Fibroblast of the conjunctiva (primary cell): ENCODE results near the gene SBK3.
"Not testable (repeated sequence)": the region's sequence is repeated elsewhere in the genome, so short reads cannot be mapped to it uniquely, and the experiment has no call there.

Experiments
- DNase-seq: peaks from one replicate; pipeline ENCODE4 v3.0.0-alpha.2; 2010; ENCODE audit warnings: low read depth

Gene SBK3

DNA sequence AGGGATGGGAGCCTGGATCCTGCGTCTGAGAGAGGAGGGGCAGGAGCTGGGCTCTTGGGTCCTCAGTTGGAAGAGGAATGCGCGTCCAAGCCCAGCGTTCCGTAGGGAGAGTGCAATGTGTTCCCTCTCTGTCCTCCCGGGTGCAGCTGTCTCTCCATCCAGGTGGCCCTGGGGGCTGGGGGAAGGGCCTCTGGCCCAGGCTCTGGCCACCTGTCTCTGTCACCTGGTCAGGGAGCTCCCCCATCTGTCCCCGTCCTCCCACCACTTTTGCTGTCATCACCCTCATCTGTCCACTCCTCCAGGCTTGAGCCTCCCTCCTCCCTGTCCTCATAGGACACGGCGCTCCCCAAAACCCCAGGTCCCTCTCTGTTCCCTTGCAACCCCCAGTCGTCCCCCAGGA lies 4.7 kb downstream of the SBK3 start:
- DNase-seq: no peak

- no peak for DNase-seq
Measured at GRCh38 chr19:55539090-55539984, 6.0 kb downstream of the SBK3 start.

DNA sequence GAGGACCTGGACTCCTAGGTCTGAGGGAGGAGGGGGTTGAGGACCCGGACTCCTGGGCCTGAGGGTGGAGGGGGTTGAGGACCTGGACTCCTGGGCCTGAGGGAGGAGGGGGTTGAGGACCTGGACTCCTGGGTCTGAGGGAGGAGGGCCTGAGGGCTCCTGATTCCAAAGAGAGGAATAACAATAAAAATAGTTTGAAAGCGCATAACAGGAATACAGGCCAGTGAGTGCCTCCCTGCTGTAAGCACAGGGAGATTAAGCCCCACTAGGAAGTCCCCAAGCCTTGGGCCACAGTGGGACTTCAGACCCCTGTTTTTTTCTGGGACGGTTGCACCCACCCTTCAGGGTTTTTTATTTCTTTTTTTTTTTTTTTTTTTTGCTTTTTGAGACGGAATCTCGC lies 7.2 kb downstream of the SBK3 start:
- DNase-seq: no peak

DNA sequence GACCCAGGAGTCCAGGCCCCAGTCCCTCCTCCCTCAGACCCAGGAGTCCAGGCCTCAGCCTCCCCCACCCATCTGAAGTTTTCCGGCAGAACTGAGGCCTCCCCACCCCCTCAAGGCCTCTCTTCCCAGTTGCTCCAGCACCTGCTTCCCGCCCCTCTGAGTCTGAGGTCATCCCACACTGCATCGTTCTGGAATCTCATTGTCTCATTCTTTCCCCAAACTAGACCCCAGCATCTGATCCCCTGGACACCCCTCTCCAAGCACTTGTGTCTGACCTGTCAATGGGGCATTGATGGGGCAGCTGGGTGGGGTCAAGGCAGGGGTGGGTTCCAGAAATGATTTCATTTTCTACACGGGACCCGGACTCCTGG lies 7.6 kb downstream of the SBK3 start:
- no peak for DNase-seq

DNA sequence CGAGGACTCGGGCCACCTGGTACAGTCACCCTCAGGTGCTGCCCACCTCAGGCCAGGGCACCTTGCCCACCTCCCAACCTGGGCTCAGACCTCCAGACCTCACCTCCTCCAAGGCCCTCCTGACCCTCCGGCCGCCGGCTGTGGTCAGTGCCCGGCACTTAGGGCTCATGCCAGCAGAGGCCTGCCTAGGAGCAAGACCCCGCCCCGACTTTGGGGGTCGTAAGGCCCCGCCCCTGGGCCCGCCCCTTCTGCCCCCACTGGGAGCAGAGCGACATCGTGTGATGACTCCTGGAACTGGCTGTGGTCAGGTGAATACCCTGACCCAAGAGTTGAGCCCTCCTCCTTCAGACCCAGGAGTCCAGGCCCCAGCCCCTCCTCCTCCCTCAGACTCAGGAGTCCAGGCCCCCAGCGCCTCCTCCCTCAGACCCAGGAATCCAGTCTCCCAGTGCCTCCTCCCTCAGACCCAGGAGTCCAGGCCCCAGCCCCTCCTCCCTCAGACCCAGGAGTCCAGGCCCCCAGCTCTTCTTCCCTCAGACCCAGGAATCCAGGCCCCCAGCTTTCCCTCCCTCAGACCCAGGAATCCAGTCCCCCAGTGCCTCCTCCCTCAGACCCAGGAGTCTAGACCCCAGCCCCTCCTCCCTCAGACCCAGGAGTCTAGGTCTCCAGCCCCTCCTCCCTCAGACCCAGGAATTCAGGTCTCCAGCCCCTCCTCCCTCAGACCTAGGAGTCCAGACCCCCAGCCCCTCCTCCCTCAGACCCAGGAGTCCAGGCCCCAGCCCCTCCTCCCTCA lies 8.2 kb downstream of the SBK3 start, which contains the start of gene SBK2:
SBK2 (minus strand) TSS at position 183 of the 790 bp plus-strand sequence. CDS start 839 bp downstream, outside the sequence.
- DNase-seq: no peak

GRCh38 chr19:55536366-55536765 lies 9.0 kb downstream of the SBK3 start:
- no peak for DNase-seq

- no peak for DNase-seq
Measured at GRCh38 chr19:55535965-55536350, 9.4 kb downstream of the SBK3 start.

GRCh38 chr19:55535173-55535964 lies 10.0 kb downstream of the SBK3 start:
- no peak for DNase-seq

- not testable (repeated sequence) for DNase-seq
Measured at GRCh38 chr19:55534280-55534679, 11.1 kb downstream of the SBK3 start.

GRCh38 chr19:55530996-55531395 lies 14.3 kb downstream of the SBK3 start:
- DNase-seq: no peak

- no peak for DNase-seq
Measured at GRCh38 chr19:55529636-55530234, 15.6 kb downstream of the SBK3 start.

- no peak for DNase-seq
Measured at GRCh38 chr19:55528030-55528803, 17.1 kb downstream of the SBK3 start.

DNA sequence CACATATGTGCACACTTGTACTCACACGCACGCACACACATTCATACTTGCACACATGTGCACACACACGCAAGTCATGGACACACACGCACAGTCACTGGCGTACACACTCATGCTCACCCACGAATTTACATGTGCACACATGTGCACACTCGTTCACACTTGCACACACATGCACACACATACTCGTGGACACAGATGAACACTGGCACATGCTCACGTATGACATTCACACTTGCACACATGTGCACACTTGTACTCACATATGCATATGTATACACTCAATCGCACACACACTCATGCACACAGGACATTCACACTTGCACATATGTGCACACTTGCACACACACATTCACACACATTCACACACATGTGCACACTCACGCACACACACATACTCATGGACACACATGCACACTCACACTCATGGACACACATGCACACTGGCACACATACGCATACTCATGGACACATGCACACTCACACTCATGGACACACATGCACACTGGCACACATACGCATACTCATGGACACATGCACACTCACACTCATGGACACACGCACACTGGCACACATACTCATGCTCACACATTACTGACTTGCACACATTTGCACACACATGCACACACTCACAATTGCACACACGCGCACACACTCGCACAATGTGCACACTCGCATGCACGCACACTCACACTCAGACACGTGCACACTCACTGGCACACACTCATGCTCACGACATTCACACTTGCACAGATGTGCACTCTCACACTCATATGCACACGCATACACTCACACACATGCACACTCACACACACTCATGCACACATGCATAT lies 17.9 kb downstream of the SBK3 start:
- no peak for DNase-seq

DNA sequence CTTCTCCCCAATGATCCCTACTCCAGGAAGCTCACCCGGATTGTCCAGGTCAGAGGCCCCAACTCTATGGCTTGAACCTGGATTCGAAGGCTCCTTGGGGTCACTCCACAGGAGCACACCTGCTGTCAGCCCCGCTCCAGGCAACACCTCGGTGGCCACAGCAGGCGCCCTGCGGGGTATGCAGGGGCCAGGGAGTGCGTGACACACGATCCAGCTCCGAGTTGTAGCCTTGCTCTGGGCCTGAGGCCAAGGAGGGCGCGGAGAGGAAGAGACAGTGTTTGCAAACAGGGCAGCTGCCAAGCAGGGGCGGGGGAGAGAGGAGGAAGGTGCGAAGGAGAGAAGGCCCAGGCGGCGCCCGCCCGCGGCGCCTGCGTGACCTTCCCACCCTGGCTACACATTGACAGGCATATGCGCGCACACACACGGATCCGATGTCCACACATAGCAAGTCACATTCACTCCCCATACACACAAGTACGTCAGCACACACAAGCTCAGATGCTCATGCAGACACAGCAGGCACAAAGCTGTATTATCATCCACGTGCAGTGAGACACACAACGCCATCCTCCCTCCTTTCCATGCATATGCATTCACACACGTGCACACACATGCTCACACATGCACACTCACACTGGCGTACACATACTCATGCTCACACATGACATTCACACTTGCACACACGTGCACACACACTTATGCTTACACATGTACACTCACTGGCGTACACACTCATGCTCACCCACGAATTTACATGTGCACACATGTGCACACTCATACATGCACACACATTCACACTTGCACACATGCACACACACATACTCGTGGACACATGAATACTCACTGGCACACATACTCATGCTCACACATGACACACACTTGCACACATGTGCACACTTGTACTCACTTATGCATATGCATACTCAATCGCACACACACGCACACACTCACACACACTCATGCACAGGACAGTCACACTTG lies 18.8 kb downstream of the SBK3 start:
- DNase-seq: peak; percentile 14

DNA sequence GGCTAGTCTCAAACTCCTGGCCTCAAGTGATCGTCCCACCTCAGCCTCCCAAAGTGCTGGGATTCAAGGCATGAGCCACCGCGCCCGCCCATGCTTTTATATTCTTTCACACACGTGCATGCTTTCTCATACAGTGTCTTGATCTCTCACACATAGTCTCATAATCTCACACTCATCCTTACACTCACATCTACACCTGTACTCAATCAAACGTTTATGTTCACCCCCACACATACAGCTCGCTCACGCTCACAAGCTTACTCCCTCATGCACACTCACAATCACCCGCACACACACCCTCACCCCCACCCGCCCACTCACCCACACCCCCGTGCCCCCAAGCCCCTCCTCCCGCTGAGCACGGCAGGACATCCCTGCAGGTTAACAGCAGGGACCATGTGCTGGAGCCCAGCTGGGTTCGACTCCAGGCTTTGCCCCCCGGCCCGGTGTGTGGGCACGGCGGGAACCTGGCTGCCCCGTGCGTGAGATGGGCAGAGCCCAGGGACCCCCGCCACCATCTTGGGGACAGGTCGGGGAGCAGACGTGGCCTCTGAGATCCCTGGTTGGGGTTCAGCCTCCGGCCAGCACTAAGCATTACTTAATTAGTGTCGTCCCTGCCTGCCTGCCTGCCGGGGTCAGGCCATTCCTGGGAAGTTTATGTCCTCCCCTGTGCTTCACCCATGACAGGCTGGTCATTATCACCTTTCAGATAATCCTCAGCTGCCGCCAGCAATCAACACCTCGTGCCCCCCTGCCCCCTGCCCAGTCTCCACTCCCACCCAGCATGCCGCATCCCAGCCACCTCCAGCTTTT lies 19.8 kb downstream of the SBK3 start:
- no peak for DNase-seq

DNA sequence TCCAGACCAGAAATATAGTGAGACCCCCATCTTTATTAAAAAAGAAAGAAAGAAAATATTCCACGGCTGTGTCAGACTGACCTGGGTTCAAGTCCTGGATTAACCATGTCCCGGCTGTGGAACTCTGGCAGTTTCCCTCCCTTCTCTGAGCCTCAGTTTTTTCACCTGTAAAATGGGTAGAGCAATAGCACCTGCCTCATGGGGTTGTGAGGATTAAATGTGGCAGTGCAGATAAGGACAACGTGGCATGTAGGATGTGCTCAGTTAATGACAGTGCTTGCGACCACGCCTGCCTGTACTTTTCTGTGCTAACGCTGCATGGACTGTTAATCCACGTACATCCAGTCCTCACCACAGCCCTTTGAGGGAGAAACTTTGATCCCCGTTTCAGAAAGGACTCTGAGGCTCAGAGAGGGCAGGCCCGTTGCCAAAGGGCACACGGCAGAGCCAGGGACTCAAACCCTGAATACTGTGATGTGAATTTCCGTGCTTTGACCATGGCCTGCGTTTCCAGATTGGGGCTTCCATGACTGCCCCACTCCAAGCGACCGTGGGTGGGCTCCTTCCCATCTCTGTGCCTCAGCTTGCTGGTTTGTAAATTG lies 24.6 kb downstream of the SBK3 start:
- DNase-seq: no peak

- peak; percentile 36 for DNase-seq
Measured at GRCh38 chr19:55519451-55520311, 25.7 kb downstream of the SBK3 start.
